Measurements from ENCODE around the gene SAMM50. TPM values are rescaled to one million over a fixed set of nuclear protein-coding genes. Genes with fewer than 3 reads are reported as not detected.
A peak's percentile ranks its signal among the peaks of the same experiment; 100 is the strongest.

The SAMM50 gene
- total RNA-seq, 2 experiments from 2014 or later = 42.1 to 43.8 TPM

- ATAC-seq (ENCODE audit: low read depth) (no peak), DNase-seq (no peak)
- H3K36me3 Mint-ChIP-seq = no peaks in the 10 kb centered on the region
- peaks cover 3% of the 10 kb centered on the region for H3K4me1 Mint-ChIP-seq
- peak overlapping the region; percentile 29 for H3K4me3 Mint-ChIP-seq
- POLR2A ChIA-PET = no interaction called here
- peaks cover 37% of the 10 kb centered on the region for H3K27me3 Mint-ChIP-seq
- H3K27ac Mint-ChIP-seq = no peak overlapping the region
- H3K9me3 Mint-ChIP-seq = no peaks in the 10 kb centered on the region
These were observed 29.6 kb upstream of the SAMM50 start for GRCh38 chr22:43925433-43926348.

- ATAC-seq (ENCODE audit: low read depth) (no peak), DNase-seq (no peak)
- H3K27ac Mint-ChIP-seq = no peak overlapping the region
- POLR2A ChIA-PET = no interaction called here
- H3K4me1 Mint-ChIP-seq = peaks cover 3% of the 10 kb centered on the region
- H3K9me3 Mint-ChIP-seq = no peaks in the 10 kb centered on the region
- no peak overlapping the region for H3K4me3 Mint-ChIP-seq
- H3K36me3 Mint-ChIP-seq = no peaks in the 10 kb centered on the region
- H3K27me3 Mint-ChIP-seq = peaks cover 34% of the 10 kb centered on the region
These were observed 28.9 kb upstream of the SAMM50 start for GRCh38 chr22:43926349-43926710.

GRCh38 chr22:43928468-43928867 lies 26.8 kb upstream of the SAMM50 start:
- Mint-ChIP-seq H3K27ac (no peak overlapping the region), H3K4me1 (no peaks in the 10 kb centered on the region), H3K27me3 (peaks cover 22% of the 10 kb centered on the region), H3K9me3 (no peaks in the 10 kb centered on the region), H3K36me3 (no peaks in the 10 kb centered on the region), H3K4me3 (no peak overlapping the region)
- DNase-seq (no peak), ATAC-seq (ENCODE audit: low read depth) (no peak)
- POLR2A ChIA-PET = no interaction called here

- no peaks in the 10 kb centered on the region for H3K36me3 Mint-ChIP-seq
- ATAC-seq (ENCODE audit: low read depth) = no peak
- peaks cover 21% of the 10 kb centered on the region for H3K27me3 Mint-ChIP-seq
- DNase-seq = no peak
- H3K9me3 Mint-ChIP-seq = no peaks in the 10 kb centered on the region
- no peaks in the 10 kb centered on the region for H3K4me1 Mint-ChIP-seq
- POLR2A ChIA-PET = no interaction called here
- H3K4me3 Mint-ChIP-seq = no peak overlapping the region
- H3K27ac Mint-ChIP-seq = no peak overlapping the region
These were observed 26.3 kb upstream of the SAMM50 start for GRCh38 chr22:43928908-43929307.

GRCh38 chr22:43931771-43932170 lies 23.5 kb upstream of the SAMM50 start:
- Mint-ChIP-seq H3K9me3 (no peaks in the 10 kb centered on the region), H3K27me3 (peaks cover 6% of the 10 kb centered on the region), H3K27ac (no peak overlapping the region), H3K4me1 (no peaks in the 10 kb centered on the region), H3K4me3 (no peak overlapping the region), H3K36me3 (no peaks in the 10 kb centered on the region)
- POLR2A ChIA-PET = no interaction called here
- no peak for DNase-seq
- ATAC-seq (ENCODE audit: low read depth) = no peak

GRCh38 chr22:43941449-43941848 lies 13.8 kb upstream of the SAMM50 start:
- Mint-ChIP-seq H3K4me1 (peaks cover 2% of the 10 kb centered on the region), H3K27ac (no peak overlapping the region), H3K36me3 (no peaks in the 10 kb centered on the region), H3K9me3 (no peaks in the 10 kb centered on the region), H3K27me3 (peaks cover 5% of the 10 kb centered on the region), H3K4me3 (no peak overlapping the region)
- no peak for DNase-seq
- no peak for ATAC-seq (ENCODE audit: low read depth)
- POLR2A ChIA-PET = interaction anchor here (1.2 kb wide), 1 partner anchor 14 kb away, joined by 3 read pairs; the partner anchor contains the start of gene SAMM50

- POLR2A ChIA-PET = interaction anchor here (1.5 kb wide), 1 partner anchor 10 kb away, joined by 9 read pairs; the partner anchor contains the start of gene SAMM50
- Mint-ChIP-seq H3K4me1 (peaks cover 2% of the 10 kb centered on the region), H3K27me3 (peaks cover 5% of the 10 kb centered on the region), H3K4me3 (no peak overlapping the region), H3K27ac (no peak overlapping the region), H3K9me3 (no peaks in the 10 kb centered on the region), H3K36me3 (no peaks in the 10 kb centered on the region)
- DNase-seq (no peak), ATAC-seq (ENCODE audit: low read depth) (no peak)
These were observed 10.4 kb upstream of the SAMM50 start for GRCh38 chr22:43944670-43945430.

- POLR2A ChIA-PET = interaction anchor here (1.5 kb wide), 1 partner anchor 9 kb away, joined by 9 read pairs; the partner anchor contains the start of gene SAMM50
- no peaks in the 10 kb centered on the region for H3K36me3 Mint-ChIP-seq
- peaks cover 2% of the 10 kb centered on the region for H3K4me1 Mint-ChIP-seq
- no peak overlapping the region for H3K4me3 Mint-ChIP-seq
- no peak overlapping the region for H3K27ac Mint-ChIP-seq
- peak; percentile 100 for ATAC-seq (ENCODE audit: low read depth)
- peaks cover 5% of the 10 kb centered on the region for H3K27me3 Mint-ChIP-seq
- DNase-seq = peak; percentile 74
- H3K9me3 Mint-ChIP-seq = no peaks in the 10 kb centered on the region
These were observed 9.4 kb upstream of the SAMM50 start for GRCh38 chr22:43945632-43946383.

GRCh38 chr22:43946384-43946667 lies 8.9 kb upstream of the SAMM50 start:
- ATAC-seq (ENCODE audit: low read depth) = no peak

GRCh38 chr22:43948836-43949406 lies 6.3 kb upstream of the SAMM50 start:
- H3K9me3 Mint-ChIP-seq = no peaks in the 10 kb centered on the region
- no peak overlapping the region for H3K27ac Mint-ChIP-seq

More at GRCh38 chr22:43946384-43946667, 8.9 kb upstream of the SAMM50 start:
- H3K9me3 Mint-ChIP-seq = no peaks in the 10 kb centered on the region
- H3K4me1 Mint-ChIP-seq = peaks cover 2% of the 10 kb centered on the region
- H3K27ac Mint-ChIP-seq = no peak overlapping the region
- no peaks in the 10 kb centered on the region for H3K36me3 Mint-ChIP-seq
- peaks cover 5% of the 10 kb centered on the region for H3K27me3 Mint-ChIP-seq
- no peak overlapping the region for H3K4me3 Mint-ChIP-seq
- POLR2A ChIA-PET = interaction anchor here (1.5 kb wide), 1 partner anchor 8 kb away, joined by 9 read pairs; the partner anchor contains the start of gene SAMM50
- no peak for DNase-seq

GRCh38 chr22:43951391-43951790 lies 3.9 kb upstream of the SAMM50 start:
- no peak overlapping the region for H3K4me3 Mint-ChIP-seq
- H3K27me3 Mint-ChIP-seq = no peaks in the 10 kb centered on the region
- no peaks in the 10 kb centered on the region for H3K9me3 Mint-ChIP-seq
- POLR2A ChIA-PET = interaction anchor here (2.2 kb wide), 1 partner anchor 230 kb away, joined by 9 read pairs; the partner anchor contains the start of gene PARVG
- H3K4me1 Mint-ChIP-seq = peaks cover 14% of the 10 kb centered on the region
- H3K36me3 Mint-ChIP-seq = no peaks in the 10 kb centered on the region
- DNase-seq (no peak), ATAC-seq (ENCODE audit: low read depth) (no peak)
- no peak overlapping the region for H3K27ac Mint-ChIP-seq

More at GRCh38 chr22:43948836-43949406, 6.3 kb upstream of the SAMM50 start:
- DNase-seq (no peak), ATAC-seq (ENCODE audit: low read depth) (no peak)
- Mint-ChIP-seq H3K4me3 (no peak overlapping the region), H3K27me3 (no peaks in the 10 kb centered on the region), H3K36me3 (no peaks in the 10 kb centered on the region), H3K4me1 (peaks cover 2% of the 10 kb centered on the region)
- POLR2A ChIA-PET = interaction anchor here (1.3 kb wide), 1 partner anchor 66 kb away, joined by 3 read pairs; no protein-coding TSS in a partner anchor

GRCh38 chr22:43951966-43952365 lies 3.3 kb upstream of the SAMM50 start:
- H3K9me3 Mint-ChIP-seq = no peaks in the 10 kb centered on the region
- POLR2A ChIA-PET = interaction anchor here (2.2 kb wide), 1 partner anchor 229 kb away, joined by 9 read pairs; the partner anchor contains the start of gene PARVG
- no peak overlapping the region for H3K4me3 Mint-ChIP-seq
- ATAC-seq (ENCODE audit: low read depth) = no peak
- no peak overlapping the region for H3K27ac Mint-ChIP-seq
- peaks cover 19% of the 10 kb centered on the region for H3K4me1 Mint-ChIP-seq
- H3K27me3 Mint-ChIP-seq = no peaks in the 10 kb centered on the region
- no peak for DNase-seq
- H3K36me3 Mint-ChIP-seq = no peaks in the 10 kb centered on the region

Measured in activated naive CD8-positive, alpha-beta T cell treated with anti-CD3 and anti-CD28 coated beads, Interleukin-2, amount 10 ng/mL, durations not matched to agents 7 days and 5 days (primary cell).